T-helper 1 cell treated with Interleukin-12 subunit alpha and Interleukin-12 subunit beta and Interleukin-4 antibody, amounts not matched to agents 30 ng/mL and 1 ng/mL, for 36 hours (primary cell): ENCODE measurements around the gene PLA2G7. TPM values are rescaled to one million over a fixed set of nuclear protein-coding genes. Genes with fewer than 3 reads are reported as not detected.
"Not testable (repeated sequence)": the region's sequence is repeated elsewhere in the genome, so short reads cannot be mapped to it uniquely, and the experiment has no call there.

Experiments used
- intact Hi-C: fragments of 100-400 bp; cut with micrococcal nuclease; formaldehyde crosslinking; loops from one replicate; pipeline ENCODE4 v1.15.1; 2024
- total RNA-seq: library from RNA; stranded (reverse); gene quantifications from 2 replicates; pipeline ENCODE4 v1.2.3, GENCODE V29; 2022

Gene PLA2G7
- not detected in 2 replicates for total RNA-seq

GRCh38 chr6:46734867-46735719, at the start of gene PLA2G7:
PLA2G7 (minus strand) TSS chr6:46735375; CDS start chr6:46722891, 12,484 bp downstream.
- intact Hi-C loops, result no loop called here

- intact Hi-C loops, result loop anchor here (5.0 kb wide), 1 partner anchor 742 kb away; no protein-coding TSS in a partner anchor
Measured at GRCh38 chr6:46784535-46784934, 49.4 kb upstream of the PLA2G7 start.

- intact Hi-C loops, result loop anchor here (1.0 to 5.0 kb wide), 3 partner anchors 561 to 739 kb away; no protein-coding TSS in a partner anchor
Measured at GRCh38 chr6:46781478-46782378, 46.6 kb upstream of the PLA2G7 start.

- intact Hi-C loops, result no loop called here
Measured at GRCh38 chr6:46777476-46778346, 42.5 kb upstream of the PLA2G7 start.

GRCh38 chr6:46776070-46776712, 41.0 kb upstream of the PLA2G7 start:
- intact Hi-C loops, result no loop called here

GRCh38 chr6:46774736-46775135, 39.6 kb upstream of the PLA2G7 start:
- intact Hi-C loops, result not testable (repeated sequence)

- intact Hi-C loops, result no loop called here
Measured at GRCh38 chr6:46773201-46773855, 38.2 kb upstream of the PLA2G7 start.

GRCh38 chr6:46772762-46773161, 37.6 kb upstream of the PLA2G7 start:
- intact Hi-C loops, result no loop called here

GRCh38 chr6:46772016-46772415, 36.8 kb upstream of the PLA2G7 start:
- intact Hi-C loops, result no loop called here

GRCh38 chr6:46764961-46765360, 29.8 kb upstream of the PLA2G7 start:
- intact Hi-C loops, result no loop called here

- intact Hi-C loops, result not testable (repeated sequence)
Measured at GRCh38 chr6:46764280-46764679, 29.1 kb upstream of the PLA2G7 start.

- intact Hi-C loops, result no loop called here
Measured at GRCh38 chr6:46763466-46763865, 28.3 kb upstream of the PLA2G7 start.

- intact Hi-C loops, result no loop called here
Measured at GRCh38 chr6:46760925-46761324, 25.8 kb upstream of the PLA2G7 start.

- intact Hi-C loops, result no loop called here
Measured at GRCh38 chr6:46758960-46759753, 24.0 kb upstream of the PLA2G7 start.

GRCh38 chr6:46757214-46757596, 22.0 kb upstream of the PLA2G7 start:
- intact Hi-C loops, result no loop called here

GRCh38 chr6:46756469-46757213, 21.5 kb upstream of the PLA2G7 start:
- intact Hi-C loops, result no loop called here

GRCh38 chr6:46755865-46756264, 20.7 kb upstream of the PLA2G7 start:
- intact Hi-C loops, result no loop called here

- intact Hi-C loops, result no loop called here
Measured at GRCh38 chr6:46751658-46752057, 16.5 kb upstream of the PLA2G7 start.
